ENCODE results near the gene MAP3K14. TPM values are rescaled to one million over a fixed set of nuclear protein-coding genes. Genes with fewer than 3 reads are reported as not detected.

MAP3K14 gene
- total and polyA plus RNA-seq, 10 of the 15 experiments (the other 5 are each of a cell fraction or from before 2014, with no cell fraction given): 2.1 to 33.3 (median 19.7) TPM

GRCh38 chr17:45316434-45317110, at the start of gene MAP3K14 (continued):
- TF ChIP-seq IRF5 (IDR thresholded peaks at IDR 0.05; ENCODE audit: borderline replicate concordance): no peak
- no peak for TF ChIP-seq KLF5 (IDR thresholded peaks at IDR 0.05; ENCODE audit: partially characterized antibody)
- no peak for TF ChIP-seq KAT2A (conservative IDR thresholded peaks at IDR 0.05; ENCODE audit: control insufficient read depth, low read depth, low read length)
- peak; percentile 36 for TF ChIP-seq MYC (IDR thresholded peaks at IDR 0.05; ENCODE audit: insufficient read depth, insufficient read length, insufficient replicate concordance, low read length, severe bottlenecking)
- TF ChIP-seq BRCA1 (IDR thresholded peaks at IDR 0.05; ENCODE audit: low read depth, low read length): no peak
- no peak for TF ChIP-seq SPI1 (IDR thresholded peaks at IDR 0.05; ENCODE audit: borderline replicate concordance, insufficient read depth, low read depth, low read length)
- no peak for TF ChIP-seq ETV6 (conservative IDR thresholded peaks at IDR 0.05 in 1 of 2, IDR thresholded peaks at IDR 0.05 in 1 of 2; ENCODE audit: borderline replicate concordance in 1 of 2, low read depth in 1 of 2)
- no peak for TF ChIP-seq SP1 (IDR thresholded peaks at IDR 0.05; ENCODE audit: low read depth, low read length)
- no peak for TF ChIP-seq MLLT1 (IDR thresholded peaks at IDR 0.05)
- TF ChIP-seq HDGF (IDR thresholded peaks at IDR 0.05): no peak
- TF ChIP-seq CBX5 (IDR thresholded peaks at IDR 0.05; ENCODE audit: low read depth): no peak
- TF ChIP-seq CREB1 (IDR thresholded peaks at IDR 0.05; ENCODE audit: low read depth): no peak
- no peak; the same call in 1 of the 2 replicates for TF ChIP-seq CHD1 (IDR thresholded peaks at IDR 0.05; ENCODE audit: low read depth, low read length)
- no peak for TF ChIP-seq PAX5 (IDR thresholded peaks at IDR 0.05; ENCODE audit: borderline replicate concordance, low read depth, low read length)
- no peak for TF ChIP-seq E4F1 (IDR thresholded peaks at IDR 0.05; ENCODE audit: borderline replicate concordance, partially characterized antibody)
- peak; percentile 20; the same call in 1 of the 2 replicates for TF ChIP-seq ASH2L (IDR thresholded peaks at IDR 0.05; ENCODE audit: borderline replicate concordance, low read depth)
- no peak for TF ChIP-seq ATF7 (IDR thresholded peaks at IDR 0.05; ENCODE audit: low read depth)
- TF ChIP-seq ZSCAN29 (IDR thresholded peaks at IDR 0.05): no peak
- no peak; the same call in 1 of the 2 replicates for TF ChIP-seq SMAD5 (IDR thresholded peaks at IDR 0.05; ENCODE audit: low read depth)
- TF ChIP-seq PKNOX1 (IDR thresholded peaks at IDR 0.05): no peak
- TF ChIP-seq JUND (IDR thresholded peaks at IDR 0.05; ENCODE audit: low read depth, low read length): no peak
- TF ChIP-seq RUNX3 (IDR thresholded peaks at IDR 0.05; ENCODE audit: low read length): no peak; the same call in 1 of the 2 replicates
- TF ChIP-seq SREBF2 (IDR thresholded peaks at IDR 0.05; ENCODE audit: low read length): no peak
- no peak for TF ChIP-seq CBFB (IDR thresholded peaks at IDR 0.05; ENCODE audit: low read depth)
- 0 out of 2 replicates have a peak, but pooled peaks have one; percentile 62 for TF ChIP-seq ZNF24 (IDR thresholded peaks at IDR 0.05)
- TF ChIP-seq TCF7 (IDR thresholded peaks at IDR 0.05; ENCODE audit: borderline replicate concordance): no peak
- TF ChIP-seq RCOR1 (conservative IDR thresholded peaks at IDR 0.05; ENCODE audit: low read depth, low read length): no peak

Data from GM12878 (cell line).